Measurements from ENCODE around the gene ZFYVE1.

GRCh38 chr14:72962829-72963312 is 64.0 kb downstream of the ZFYVE1 start:
- TF ChIP-seq CTCF (IDR thresholded peaks at IDR 0.05) (no peak), POLR2A (IDR thresholded peaks at IDR 0.05) (no peak)
